Left renal pelvis (tissue), 4 donors: ENCODE data around the gene DSG4. TPM values are rescaled to one million over a fixed set of nuclear protein-coding genes. Genes with fewer than 3 reads are reported as not detected.
"Not testable (repeated sequence)": the region's sequence is repeated elsewhere in the genome, so short reads cannot be mapped to it uniquely, and the experiment has no call there.

ENCODE experiments used
- DNase-seq, 4 donors: peaks; one replicate each; pipeline ENCODE4 v3.0.0-alpha.2; 2013; ENCODE audit warnings: low read depth in 4 of 4, low spot score in 3 of 4
- polyA plus RNA-seq, 4 donors: library from polyadenylated mRNA; unstranded; fragments of 120-200 nt; gene quantifications; one replicate each; pipeline ENCODE4 v1.2.1, GENCODE V29; 2013; ENCODE audit not compliant: insufficient read length in 4 of 4

Gene DSG4, protein sequence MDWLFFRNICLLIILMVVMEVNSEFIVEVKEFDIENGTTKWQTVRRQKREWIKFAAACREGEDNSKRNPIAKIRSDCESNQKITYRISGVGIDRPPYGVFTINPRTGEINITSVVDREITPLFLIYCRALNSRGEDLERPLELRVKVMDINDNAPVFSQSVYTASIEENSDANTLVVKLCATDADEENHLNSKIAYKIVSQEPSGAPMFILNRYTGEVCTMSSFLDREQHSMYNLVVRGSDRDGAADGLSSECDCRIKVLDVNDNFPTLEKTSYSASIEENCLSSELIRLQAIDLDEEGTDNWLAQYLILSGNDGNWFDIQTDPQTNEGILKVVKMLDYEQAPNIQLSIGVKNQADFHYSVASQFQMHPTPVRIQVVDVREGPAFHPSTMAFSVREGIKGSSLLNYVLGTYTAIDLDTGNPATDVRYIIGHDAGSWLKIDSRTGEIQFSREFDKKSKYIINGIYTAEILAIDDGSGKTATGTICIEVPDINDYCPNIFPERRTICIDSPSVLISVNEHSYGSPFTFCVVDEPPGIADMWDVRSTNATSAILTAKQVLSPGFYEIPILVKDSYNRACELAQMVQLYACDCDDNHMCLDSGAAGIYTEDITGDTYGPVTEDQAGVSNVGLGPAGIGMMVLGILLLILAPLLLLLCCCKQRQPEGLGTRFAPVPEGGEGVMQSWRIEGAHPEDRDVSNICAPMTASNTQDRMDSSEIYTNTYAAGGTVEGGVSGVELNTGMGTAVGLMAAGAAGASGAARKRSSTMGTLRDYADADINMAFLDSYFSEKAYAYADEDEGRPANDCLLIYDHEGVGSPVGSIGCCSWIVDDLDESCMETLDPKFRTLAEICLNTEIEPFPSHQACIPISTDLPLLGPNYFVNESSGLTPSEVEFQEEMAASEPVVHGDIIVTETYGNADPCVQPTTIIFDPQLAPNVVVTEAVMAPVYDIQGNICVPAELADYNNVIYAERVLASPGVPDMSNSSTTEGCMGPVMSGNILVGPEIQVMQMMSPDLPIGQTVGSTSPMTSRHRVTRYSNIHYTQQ
- polyA plus RNA-seq: under 1 TPM in 3 of 4 donors, not detected in 1; 0.04 to 0.05 (median 0.04) TPM

- DNase-seq: no peak
Measured at GRCh38 chr18:31376477-31376876, at the start of gene DSG4. Gene DSG4, plus strand, starts transcription at chr18:31376777. Its CDS starts 135 bp downstream, at chr18:31376912.

DNA sequence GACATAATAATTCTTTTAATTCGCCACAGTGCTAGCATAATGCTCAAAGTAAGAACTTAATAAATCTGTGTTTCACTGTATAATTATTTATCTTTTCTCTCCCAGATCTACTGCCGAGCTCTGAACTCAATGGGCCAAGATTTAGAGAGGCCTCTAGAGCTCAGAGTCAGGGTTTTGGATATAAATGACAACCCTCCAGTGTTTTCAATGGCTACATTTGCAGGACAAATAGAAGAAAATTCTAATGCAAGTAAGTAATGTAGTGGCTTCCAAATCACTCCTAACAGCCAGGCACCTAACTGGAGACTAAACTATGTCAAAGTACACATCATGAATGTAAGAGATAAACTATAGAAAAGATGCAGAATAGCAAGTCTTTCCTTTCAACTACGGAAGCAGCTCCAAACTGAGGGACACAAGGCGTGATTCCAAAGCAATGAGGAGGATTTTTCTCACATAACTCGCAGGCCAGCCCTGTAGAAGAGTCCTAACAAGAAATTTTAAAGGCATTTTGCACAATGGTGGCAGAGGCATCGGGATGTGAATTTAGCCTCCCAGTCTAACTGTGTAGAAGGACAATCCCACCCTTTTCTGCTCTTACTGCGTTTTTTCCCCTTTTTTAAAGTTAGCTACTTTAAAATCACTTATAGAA is 46.7 kb upstream of the DSG4 start:
- DNase-seq: no peak

GRCh38 chr18:31343454-31343853 is 33.1 kb upstream of the DSG4 start:
- no peak for DNase-seq

GRCh38 chr18:31353336-31353735 is 23.2 kb upstream of the DSG4 start:
- not testable (repeated sequence) for DNase-seq

DNA sequence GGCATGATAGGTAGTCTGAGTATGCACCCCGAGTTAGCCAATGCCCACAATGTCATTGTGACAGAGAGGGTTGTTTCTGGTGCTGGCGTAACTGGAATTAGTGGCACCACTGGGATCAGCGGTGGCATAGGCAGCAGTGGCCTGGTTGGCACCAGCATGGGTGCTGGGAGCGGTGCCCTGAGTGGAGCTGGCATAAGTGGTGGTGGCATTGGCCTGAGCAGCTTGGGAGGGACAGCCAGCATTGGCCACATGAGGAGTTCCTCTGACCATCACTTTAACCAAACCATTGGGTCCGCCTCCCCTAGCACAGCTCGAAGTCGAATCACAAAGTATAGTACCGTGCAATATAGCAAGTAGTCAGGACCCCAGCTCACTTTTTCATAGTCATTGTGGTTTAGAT is 21.6 kb upstream of the DSG4 start:
- DNase-seq: no peak

GRCh38 chr18:31356025-31356424 is 20.6 kb upstream of the DSG4 start:
- DNase-seq: no peak

- no peak for DNase-seq
Measured at GRCh38 chr18:31364190-31364589, 12.4 kb upstream of the DSG4 start.

- no peak for DNase-seq
Measured at GRCh38 chr18:31369478-31369877, 7.1 kb upstream of the DSG4 start.

GRCh38 chr18:31371989-31372388 is 4.6 kb upstream of the DSG4 start:
- no peak for DNase-seq

- no peak for DNase-seq
Measured at GRCh38 chr18:31373641-31374040, 2.9 kb upstream of the DSG4 start.

GRCh38 chr18:31380912-31381311 is 4.3 kb downstream of the DSG4 start:
- DNase-seq: no peak

- DNase-seq: no peak
Measured at GRCh38 chr18:31382107-31382506, 5.5 kb downstream of the DSG4 start.

GRCh38 chr18:31386741-31387140 is 10.2 kb downstream of the DSG4 start:
- DNase-seq: peak in 1 of 4 donors; percentile 14

GRCh38 chr18:31393286-31393685 is 16.7 kb downstream of the DSG4 start:
- DNase-seq: no peak

DNA sequence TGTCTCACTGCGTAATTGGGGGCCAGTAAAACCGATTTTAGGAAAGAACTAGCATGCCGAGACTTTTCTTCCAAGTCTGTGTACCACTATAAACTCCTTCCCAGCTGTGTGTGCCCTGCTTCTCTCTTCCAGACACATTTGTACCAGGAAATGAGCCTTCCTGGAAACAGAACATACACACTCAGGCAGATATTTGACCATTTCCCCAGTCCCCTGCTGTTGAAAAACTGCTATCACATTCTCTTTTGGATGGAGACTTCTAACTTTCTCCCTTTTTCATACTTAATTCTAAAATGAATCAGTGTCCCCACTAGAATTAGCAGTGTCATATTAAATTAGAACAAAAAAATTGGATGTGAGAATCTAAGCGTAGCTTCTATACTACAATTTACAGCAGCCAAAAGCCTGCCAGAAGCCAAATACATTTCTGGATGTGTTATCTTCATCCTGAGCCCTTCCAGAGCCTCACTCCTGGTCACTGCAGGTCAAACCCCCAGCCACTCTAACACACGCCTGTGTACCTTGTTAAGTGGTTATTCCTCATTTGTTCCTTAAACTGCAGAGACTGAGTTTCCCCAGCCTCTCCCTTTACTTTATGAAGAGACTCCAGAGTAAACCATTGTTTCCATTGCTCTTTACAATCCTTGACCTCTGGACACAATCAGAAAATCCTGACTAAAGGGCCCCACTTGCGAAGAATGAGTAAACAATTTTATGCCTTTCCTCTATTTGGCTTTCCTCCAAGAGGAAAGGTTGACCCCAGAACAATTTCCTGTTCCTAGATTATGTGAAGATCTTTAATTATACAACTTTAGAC is 20.4 kb downstream of the DSG4 start:
- no peak for DNase-seq

- no peak for DNase-seq
Measured at GRCh38 chr18:31398191-31398590, 21.6 kb downstream of the DSG4 start.

- DNase-seq: no peak
Measured at GRCh38 chr18:31399306-31400032, 22.9 kb downstream of the DSG4 start.

DNA sequence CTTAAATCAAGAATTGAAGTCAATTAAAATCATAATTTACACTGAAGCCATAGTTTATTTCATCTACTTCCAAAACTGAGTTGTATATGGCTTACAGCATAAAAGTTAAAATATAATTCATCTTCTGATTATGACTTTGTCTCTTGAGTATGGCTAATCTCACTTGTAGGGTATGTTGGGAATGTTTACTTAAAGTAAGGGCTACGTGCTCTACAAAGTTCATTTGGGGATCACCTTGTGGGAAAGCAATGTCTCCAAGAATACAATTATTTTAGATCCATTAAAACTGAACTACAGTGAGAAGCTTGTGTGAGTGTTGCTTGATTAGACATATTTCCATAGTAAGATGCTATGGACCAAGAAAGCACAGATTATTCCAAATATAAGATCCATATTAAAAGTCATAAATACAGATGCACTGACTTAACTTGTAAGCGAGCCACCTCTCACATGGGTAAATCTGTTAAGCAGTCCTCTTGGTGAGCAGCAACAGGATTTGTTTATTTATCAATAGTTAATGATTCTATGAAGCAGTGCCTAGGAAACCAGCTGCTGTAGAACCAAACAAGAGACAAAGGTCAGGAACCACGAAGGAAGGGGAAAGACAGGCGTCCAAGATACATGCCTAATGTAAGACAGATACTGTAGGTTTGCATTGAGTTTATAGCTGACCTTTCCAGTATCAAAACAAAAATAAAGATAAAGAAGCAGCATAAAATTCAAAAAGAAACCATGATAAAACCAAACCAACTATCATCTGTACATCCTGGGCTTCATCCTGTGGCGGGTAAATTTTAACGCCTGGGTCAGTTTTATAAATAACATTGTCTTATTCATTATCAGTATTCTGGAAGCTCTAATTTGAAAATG is 24.8 kb downstream of the DSG4 start:
- no peak for DNase-seq
